Right lobe of liver (tissue), 4 donors: ENCODE data around the gene SFT2D1.

Experiments
- CTCF ChIP-seq, 4 donors: fragments of 200-600 bp in 3 of 4; fragments of 450-650 bp in 1 of 4; IDR thresholded peaks; one replicate each; pipeline versions ENCODE4 v1.5.1 to v1.8.0; 2016 to 2022; ENCODE audit warnings: antibody characterized with exemption in 4 of 4, mild to moderate bottlenecking in 2 of 4
- POLR2A ChIP-seq: fragments of 450-650 bp; IDR thresholded peaks from one replicate; pipeline ENCODE4 v1.6.1; 2017; ENCODE audit warnings: antibody characterized with exemption, mild to moderate bottlenecking
- donor health status: DM: no; HTN: no; CAD: no.
- donor health status: DM: no; HTN: no; CAD: no.
- donor health status: DM: no; HTN: yes; CAD: no.

DNA sequence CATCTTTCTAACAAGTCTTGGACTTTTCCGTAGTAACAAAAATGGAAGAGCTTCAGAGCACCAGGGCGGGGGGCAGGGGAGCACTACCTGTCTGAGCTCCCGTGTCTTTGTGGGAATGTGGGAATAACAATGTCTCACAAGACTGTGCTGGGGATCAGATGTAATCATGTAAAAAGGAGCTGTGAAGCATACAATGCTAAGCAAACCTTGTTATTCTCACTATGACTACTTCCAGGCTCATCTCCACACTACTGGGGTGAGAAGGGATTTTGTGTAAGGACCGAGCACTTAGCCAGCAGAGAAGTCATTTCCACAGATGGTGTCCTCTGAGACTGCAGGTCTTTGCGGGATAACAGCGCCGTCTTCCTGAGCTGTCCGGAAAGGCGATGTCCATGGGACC lies 61.2 kb downstream of the SFT2D1 start:
- TF ChIP-seq CTCF (IDR thresholded peaks at IDR 0.05) (no peak), POLR2A (no peak)
